NCI-H345 treated with DMSO at 0.1 percent for 48 hours (cell line): ENCODE data around the gene SEC24C.
"Not testable (repeated sequence)": the region's sequence is repeated elsewhere in the genome, so short reads cannot be mapped to it uniquely, and the experiment has no call there.

Source experiments
- DNase-seq: peaks from one replicate; lab custom pipeline; 2025; ENCODE audit not compliant: unreplicated experiment; lab: John Stamatoyannopoulos, UW

Gene SEC24C

DNA sequence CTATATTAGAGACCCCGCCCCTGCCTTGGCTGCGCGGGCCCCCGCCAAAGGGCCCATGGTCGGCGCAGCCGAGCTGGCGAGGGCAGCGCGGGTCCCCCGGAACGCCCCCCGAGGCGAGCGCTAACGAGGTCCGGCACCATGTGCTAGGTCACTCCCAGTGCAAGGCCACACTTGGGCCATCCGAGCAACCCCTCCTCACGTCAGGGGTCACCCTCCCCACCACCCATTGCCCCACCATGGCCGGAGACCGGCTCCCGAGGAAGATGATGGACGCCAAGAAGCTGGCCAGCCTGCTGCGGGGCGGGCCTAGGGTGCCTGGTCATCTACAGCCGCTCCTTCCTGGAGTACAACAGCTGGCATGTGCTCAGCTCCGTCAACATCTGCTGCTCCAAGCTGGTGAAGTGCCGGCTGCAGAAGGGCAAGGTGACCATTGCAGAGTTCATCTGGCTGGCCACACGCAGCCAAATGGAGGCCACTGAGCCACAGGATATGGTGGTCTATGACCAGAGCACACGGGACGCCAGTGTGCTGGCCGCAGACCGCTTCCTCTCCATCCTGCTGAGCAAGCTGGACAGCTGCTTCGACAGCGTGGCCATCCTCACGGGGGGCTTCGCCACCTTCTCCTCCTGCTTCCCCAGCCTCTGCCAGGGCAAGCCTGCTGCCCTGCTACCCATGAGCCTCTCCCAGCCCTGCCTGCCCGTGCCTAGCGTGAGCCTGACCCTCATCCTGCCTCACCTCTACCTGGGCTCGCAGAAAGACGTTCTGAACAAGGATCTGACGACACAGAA is 12.4 kb upstream of the SEC24C start:
- DNase-seq = no peak

DNA sequence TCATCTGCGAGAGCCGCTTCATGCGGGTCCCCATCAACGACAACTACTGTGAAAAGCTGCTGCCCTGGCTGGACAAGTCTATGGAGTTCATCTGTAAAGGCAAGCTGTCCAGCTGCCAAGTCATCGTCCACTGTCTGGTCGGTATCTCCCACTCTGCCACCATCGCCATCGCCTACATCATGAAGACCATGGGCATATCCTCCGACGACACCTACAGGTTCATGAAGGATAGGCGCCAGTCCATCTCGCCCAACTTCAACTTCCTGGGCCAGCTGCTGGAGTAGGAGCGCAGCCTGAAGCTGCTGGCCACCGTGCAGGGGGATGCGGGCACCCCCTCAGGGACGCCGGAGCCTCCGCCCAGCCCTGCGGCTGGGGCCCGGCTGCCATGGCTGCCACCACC is 11.7 kb upstream of the SEC24C start:
- DNase-seq = no peak

DNA sequence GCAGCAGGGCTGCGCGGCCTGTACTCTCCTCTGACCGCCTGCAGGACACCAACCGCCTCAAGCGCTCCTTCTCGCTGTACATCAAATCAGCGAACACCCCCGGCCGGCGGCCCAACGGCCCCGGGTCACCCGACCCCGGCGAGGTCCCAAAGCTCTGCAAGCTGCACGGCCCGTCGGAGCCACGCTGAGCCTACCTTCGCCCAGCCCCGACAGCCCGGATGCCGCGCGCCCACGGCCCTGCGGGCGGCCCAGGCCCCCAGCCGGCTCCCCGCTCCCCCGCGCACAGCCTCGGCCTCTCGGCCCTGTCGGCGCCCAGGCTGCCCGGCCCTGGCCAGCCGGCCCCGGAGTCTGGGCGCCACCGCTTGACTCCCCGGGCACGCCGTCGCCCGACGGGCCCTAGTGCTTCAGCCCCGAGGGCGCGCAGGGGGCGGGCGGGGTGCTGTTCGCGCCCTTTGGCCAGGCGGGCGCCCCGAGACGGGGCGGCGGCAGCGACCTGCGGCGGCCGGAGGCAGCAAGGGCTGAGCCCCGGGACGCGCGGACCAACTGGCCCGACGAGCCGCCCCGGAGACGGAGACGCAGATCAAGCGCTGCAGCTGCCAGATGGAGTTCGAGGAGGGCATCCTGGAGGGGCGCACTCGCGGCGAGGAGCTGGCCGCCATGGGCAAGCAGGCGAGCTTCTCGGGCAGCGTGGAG is 11.1 kb upstream of the SEC24C start:
- DNase-seq = no peak

DNA sequence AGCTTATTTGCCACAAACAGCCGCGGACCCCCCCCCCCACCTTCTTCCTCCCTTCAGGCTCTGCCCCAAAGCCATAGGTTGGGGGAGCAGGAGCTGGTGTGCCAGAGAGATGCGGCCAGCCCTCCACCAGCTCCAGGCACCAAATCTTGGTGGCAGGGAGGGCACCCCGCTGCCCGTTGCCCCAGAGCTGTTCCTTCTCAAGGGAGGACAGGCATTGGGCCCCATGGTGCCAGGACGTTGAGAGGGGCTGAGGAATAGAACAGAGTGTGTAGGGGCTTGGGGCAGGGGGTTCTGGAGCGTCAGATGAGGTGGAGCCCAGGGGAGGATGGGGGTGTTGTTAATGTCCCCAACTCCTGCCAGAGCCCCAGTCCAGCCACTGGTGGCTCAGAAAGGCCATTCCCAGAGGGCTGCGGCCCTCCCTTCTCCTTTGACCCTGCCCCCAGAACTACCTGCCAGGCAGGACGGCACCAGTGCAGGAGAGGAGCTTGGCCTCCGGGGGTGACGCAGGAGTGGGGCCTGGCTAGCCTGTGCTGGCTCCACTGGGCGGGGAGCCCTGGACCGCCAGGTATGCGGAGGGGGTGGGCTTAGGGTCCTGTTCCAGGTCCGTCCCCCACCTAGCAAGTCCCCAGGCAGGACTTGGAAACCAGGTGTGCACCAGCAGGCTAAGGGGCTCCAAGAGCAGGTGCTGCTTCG is 10.0 kb upstream of the SEC24C start:
- DNase-seq = no peak

DNA sequence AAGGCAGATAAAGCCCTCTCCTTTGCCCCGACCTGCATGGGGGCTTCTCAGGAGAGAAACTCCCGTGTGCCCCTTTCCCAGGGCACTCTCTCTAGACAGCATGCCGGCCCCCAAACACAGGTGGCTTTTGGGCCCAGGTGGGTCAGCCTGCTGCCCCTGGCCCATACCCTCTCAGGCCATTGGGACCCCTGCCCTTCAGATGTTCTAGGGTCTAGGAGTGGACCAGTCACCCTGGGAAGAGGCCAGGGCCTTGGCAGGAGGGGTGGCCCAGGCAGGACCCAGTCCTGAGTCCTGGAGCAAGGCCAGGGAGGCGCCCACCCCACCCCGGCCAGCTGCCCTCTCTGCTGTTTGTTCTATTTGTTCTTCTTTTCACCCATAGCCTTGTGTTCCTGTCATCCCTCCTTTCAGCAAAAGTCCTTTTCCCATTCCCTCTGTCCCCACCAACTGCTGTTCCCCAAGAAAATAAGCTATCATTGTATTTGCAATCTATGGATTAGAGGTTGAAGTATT is 9.3 kb upstream of the SEC24C start:
- no peak for DNase-seq

DNA sequence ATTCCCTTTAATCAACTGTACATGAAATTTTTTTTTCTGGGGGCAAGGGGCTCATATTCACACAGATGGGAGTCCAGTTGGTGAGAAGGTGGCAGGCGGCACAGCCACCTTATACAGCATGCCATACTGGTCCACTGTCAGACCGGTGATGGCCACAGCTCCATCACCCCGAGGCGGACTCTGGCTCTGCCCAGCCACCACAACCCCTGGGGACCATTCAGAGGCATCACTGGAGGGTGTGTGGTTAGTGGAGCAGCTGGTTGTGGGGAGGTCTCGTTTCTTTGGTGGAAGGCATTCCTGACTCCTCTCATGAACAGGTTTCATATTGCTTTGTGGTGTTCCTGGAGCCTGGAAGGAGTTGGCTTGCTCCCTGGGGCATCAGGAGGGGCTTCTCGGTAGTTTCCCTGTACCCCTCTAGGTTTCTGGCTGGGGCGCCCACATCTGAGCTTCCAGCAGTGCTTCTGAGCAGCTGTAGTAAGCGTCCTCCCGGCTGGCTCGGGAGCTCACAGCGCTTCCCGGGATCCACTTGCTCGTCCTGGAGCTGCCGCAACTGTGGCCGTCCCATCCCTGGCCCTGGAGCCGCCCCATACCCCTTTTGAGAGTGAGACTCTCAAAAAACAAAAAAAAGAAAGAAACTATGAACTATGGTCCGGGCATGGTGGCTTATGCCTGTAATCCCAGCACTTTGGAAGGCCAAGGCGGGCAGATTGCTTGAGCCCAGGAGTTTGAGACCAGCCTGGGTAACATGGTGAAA is 3.5 kb upstream of the SEC24C start:
- not testable (repeated sequence) for DNase-seq

DNA sequence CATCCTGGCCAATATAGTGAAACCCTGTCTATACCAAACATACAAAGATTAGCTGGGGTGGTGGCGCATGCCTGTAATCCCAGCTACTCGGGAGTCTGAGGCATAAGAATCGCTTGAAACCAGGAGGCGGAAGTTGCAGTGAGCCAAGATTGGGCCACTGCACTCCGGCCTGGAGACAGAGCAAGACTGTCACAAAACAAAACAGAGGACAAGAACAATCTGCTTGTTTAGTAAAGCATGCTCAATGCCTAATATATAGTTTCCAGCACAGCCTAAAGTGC is 1.8 kb upstream of the SEC24C start:
- DNase-seq = no peak

DNA sequence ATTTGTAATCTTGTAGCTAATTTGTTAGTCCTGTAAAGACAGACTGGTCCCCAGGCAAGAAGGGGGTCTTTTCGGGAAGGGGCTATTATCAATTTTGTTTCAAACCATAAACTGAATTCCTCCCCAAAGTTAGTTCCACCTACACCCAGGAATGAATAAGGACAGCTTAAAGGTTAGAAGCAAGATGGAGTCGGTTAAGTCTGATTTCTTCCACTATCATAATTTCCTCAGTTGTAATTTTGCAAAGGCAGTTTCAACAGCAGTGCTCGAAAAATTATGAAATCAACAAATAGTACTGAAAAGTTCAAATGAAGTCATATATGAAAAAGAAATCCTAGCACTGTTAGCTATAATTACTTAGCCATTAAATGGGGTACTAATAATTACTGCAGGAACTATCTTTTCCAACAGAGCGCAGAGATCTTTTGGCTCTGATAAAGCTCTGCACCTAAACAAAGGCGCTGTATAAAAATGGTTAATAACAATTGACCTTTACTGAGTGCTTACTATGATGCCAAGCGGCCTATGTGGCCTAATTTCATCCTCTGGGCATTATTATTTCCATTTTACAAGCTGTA is 756 bp upstream of the SEC24C start:
- DNase-seq = no peak

DNA sequence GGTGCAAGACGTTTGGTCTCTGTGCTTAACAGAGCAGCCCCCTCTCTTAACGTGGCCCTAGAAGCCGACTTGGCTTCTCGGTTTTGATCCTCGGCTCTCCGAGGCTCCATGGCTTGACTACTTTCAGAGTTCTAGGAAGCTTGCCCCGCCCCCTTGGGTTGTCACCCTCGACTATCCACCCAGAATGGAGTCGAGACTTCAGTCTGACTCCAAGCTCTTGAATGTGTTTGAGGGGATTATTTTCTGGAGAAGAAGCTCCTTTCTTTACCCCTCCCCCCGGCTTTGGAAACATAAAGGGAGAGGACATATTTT is 448 bp downstream of the SEC24C start:
- no peak for DNase-seq

DNA sequence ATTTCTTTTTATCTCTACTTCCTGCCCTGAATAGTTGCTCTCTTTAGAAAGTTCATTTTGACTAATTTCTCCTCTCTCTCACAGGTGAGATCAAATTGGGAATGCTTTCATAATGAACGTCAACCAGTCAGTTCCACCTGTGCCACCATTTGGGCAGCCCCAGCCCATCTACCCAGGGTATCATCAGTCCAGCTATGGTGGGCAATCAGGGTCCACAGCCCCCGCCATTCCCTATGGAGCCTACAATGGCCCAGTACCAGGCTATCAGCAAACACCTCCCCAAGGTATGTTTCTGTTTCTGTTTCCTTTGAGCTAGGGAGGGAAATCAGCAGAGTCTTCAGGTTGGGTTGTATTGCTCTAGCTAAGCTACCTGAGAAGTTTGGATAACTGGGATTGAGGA is 2.5 kb downstream of the SEC24C start:
- DNase-seq = no peak

DNA sequence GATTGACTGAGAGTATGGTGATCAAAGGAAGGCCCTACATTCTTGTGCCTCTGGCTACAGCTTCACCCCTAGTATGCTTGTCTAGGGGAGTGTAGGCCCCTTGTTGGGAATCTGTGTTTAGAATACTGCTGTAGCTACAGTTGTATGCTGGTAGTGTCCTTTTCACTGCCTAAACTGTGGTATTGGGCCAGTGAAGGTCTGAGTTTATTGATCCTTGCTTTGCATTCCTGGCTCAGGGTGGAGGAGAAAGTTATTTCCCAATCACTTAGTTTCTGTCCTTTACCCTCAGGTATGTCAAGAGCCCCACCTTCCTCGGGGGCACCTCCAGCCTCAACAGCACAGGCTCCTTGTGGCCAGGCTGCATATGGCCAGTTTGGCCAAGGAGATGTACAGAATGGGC is 6.6 kb downstream of the SEC24C start:
- DNase-seq = no peak

DNA sequence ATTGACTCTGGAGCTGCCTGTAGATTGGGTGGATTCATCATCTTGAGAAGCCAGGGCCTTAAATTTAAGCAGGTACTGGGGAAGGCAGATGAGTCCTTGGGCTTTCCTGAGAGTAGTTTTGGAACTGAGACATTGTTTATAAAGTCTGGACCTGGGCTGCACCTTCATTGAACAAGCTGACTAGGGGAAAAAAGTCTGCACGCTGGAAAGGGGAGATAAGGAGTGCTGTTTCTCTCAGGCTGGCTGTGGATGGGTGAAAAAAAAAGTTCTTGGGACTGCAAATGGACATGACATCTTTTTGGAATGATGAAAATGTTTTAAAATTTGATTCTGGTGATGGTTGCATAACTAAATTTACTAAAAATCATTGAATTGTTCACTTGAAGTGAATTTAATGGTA is 12.0 kb downstream of the SEC24C start:
- DNase-seq = no peak

DNA sequence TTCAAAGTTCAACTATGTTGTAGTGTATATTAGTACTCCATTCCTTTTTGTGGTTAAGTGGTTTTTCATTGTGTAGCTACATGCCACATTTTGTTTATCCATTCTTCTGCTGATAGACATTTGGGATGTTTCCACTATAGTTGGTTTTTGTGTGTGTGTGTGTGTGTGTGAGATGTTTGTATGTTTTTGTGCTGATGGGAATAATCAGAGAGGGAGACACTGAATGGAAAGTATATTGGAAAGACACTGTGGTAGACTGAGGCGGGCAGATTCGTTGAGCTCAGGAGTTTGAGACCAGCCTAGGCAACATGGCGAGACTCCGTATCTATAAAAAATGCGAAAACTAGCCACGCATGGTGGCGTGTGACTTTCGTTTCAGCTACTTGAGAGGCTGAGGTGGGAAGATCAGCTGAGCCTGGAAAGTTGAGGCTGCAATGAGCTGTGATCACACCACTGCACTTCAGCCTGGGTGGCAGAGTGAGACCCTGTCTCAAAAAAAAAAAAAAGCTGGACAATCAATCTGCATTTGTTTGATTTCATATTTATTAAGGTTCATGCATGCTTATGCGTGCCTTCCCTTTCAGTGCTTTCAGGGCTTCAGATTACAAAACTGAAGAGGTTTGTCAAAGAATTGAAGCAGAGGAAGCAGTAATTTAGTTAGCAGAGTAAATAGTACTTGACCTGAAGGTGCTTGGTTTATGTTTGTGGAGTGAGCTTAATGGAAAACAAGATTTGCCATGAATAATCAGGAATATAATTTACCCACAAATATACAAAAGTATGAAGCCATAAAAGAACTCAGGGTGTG is 14.7 kb downstream of the SEC24C start:
- no peak for DNase-seq

DNA sequence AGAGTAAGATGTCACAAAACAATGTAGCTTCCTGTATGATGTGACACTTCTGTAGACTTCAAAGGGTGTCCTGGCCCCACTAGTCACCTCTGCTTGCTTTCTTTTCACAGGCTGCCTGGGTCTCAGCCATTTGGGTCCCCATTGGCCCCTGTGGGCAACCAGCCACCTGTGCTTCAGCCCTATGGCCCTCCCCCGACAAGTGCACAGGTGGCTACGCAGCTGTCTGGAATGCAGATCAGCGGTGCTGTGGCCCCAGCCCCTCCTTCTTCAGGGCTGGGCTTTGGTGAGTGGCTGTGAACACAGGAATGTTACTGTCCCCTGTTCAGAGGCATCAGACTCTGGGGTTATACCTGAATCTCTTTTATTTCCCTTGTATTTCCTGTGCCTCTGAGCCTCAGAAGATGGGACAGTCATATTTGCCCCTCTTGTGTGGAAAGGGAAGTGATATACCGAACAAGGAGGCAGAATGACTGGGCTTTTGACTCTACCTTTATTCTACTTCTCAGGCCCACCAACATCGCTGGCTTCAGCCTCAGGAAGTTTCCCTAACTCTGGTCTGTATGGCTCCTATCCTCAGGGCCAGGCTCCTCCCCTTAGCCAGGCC is 15.4 kb downstream of the SEC24C start:
- no peak for DNase-seq

DNA sequence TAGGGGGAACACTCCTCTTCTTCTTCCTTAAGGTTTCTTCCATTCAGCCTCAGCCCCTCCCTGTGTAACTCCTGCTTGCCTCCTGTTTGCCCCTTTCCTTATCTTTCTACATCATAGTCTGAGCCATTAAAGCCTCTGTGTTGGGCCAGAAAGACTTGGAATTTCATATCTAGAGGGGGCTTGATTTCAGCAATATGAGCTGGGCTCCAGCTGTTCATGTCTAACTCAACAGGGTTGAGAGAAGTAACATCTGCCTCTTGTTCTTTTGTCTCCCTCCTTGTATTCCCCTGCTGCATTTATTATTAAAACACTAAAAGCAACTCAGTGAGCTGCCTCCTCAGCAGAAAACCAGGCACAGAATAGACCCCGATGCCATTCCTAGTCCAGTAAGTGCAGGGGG is 17.6 kb downstream of the SEC24C start:
- DNase-seq = no peak

DNA sequence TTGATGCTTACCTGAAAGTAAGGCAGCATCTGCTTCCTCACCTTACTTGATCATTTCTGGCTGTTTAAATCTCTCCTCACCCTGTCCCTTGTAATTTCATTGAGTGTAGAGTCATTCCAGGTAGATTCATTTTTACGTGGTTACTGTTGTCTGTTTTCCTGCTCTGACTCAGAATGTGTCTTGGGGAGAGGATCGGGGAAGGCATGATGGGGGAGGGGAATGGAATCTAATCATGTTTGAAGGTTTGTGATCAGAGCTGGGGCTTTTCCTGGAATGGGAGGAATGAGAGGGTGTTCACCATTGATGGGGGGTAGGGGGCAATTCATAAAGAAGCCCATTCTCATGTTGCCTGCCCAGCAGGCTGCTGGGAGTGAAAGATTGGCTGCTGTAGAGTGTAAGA is 18.7 kb downstream of the SEC24C start:
- DNase-seq = no peak

DNA sequence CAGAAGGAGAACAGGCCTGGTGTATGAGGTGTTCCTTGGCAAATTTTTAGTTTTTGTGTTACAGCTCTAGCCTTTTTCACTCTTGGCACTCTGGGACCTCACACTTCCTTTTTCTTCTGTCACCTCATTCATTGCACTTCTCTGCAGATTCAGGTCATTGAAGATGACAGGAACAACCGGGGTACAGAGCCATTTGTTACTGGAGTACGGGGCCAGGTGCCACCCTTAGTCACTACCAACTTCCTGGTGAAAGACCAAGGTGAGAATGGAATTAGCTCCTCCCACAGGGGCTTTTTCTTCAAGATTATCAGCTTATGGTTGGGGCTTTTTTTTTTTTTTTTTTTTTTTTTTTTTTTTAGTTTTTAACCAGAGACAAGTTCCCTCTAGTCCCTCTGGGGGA is 19.2 kb downstream of the SEC24C start:
- no peak for DNase-seq

DNA sequence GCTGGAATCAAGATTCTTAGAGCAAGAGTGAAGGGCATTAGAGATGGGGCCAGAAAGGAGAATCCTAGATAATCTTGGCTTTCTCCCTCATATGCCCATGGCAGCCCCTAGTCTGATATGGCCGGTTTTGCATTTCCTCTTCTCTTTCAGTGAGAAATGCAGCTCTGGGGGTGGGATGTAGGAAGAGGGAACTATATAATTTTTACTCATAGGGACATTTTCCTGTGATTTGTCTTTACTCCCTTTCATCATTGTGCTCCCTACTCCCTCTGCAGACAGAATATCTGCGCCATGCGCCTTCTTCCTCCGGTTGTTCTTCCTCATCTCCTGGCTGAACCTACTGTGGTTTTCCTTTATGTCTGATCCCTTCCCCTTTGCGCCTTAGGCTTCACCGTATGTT is 20.9 kb downstream of the SEC24C start:
- DNase-seq = no peak

DNA sequence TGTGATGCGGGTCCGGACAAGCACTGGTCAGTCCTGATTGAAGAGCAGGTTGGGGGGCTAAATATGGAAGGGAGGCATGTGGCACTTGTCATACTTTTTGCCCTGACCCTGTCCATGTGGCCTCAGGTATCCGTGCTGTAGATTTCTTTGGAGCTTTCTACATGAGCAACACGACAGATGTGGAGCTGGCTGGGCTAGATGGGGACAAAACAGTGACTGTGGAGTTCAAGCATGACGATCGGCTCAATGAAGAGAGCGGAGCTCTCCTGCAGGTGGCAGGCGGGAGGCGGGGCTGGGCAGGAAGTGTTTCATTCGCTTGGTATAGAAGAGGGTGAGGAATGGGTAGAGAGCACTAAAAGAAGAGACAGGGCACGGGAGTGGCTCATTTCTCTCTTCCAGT is 24.7 kb downstream of the SEC24C start:
- peak; percentile 20 for DNase-seq

DNA sequence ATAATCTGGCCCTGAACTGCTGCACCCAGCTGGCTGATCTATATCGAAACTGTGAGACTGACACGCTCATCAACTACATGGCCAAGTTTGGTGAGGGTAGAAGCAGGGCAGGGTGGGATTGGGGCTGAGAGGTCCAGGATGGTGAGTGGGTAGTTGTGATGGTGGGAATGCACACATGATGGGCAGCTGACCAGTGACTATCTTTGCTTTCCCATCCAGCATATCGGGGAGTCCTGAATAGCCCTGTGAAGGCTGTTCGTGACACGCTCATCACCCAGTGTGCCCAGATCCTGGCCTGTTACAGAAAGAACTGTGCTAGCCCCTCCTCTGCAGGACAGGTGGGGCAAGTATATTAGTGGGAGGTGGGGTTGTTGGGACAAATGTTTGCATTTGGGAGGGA is 25.2 kb downstream of the SEC24C start:
- no peak for DNase-seq
